ENCODE data around the gene AHSA1.
"Not testable (repeated sequence)": the region's sequence is repeated elsewhere in the genome, so short reads cannot be mapped to it uniquely, and the experiment has no call there.

DNA sequence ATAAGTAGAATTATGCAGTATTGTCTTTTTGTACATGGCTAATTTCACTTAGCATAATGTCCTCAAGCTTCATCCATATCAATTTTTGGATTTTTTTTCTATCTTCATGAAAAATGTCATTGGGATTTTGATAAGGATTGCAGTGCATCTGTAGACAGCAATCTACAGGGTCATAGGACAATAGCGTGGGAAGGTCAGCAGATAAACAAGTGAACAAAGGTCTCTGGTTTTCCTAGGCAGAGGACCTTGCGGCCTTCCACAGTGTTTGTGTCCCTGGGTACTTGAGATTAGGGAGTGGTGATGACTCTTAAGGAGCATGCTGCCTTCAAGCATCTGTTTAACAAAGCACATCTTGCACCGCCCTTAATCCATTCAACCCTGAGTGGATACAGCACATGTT lies 41.8 kb upstream of the AHSA1 start:
- TF ChIP-seq, protein P1, sequence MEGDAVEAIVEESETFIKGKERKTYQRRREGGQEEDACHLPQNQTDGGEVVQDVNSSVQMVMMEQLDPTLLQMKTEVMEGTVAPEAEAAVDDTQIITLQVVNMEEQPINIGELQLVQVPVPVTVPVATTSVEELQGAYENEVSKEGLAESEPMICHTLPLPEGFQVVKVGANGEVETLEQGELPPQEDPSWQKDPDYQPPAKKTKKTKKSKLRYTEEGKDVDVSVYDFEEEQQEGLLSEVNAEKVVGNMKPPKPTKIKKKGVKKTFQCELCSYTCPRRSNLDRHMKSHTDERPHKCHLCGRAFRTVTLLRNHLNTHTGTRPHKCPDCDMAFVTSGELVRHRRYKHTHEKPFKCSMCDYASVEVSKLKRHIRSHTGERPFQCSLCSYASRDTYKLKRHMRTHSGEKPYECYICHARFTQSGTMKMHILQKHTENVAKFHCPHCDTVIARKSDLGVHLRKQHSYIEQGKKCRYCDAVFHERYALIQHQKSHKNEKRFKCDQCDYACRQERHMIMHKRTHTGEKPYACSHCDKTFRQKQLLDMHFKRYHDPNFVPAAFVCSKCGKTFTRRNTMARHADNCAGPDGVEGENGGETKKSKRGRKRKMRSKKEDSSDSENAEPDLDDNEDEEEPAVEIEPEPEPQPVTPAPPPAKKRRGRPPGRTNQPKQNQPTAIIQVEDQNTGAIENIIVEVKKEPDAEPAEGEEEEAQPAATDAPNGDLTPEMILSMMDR (conservative IDR thresholded peaks at IDR 0.05 in 1 of 2, IDR thresholded peaks at IDR 0.05 in 1 of 2; ENCODE audit: low read depth in 1 of 2, low read length in 2 of 2): not testable (repeated sequence)
- not testable (repeated sequence) for TF ChIP-seq EZH2 (IDR thresholded peaks at IDR 0.05; ENCODE audit: low read length, missing control alignments)
